HL-60 (cell line): Measurements from ENCODE around the gene HIGD2A.

Experiments
- DNase-seq, 2 experiments: peaks; one replicate each; pipeline ENCODE4 v3.0.0-alpha.2; 2010 to 2020; ENCODE audit warnings: low read depth in 1 of 2, low spot score in 1 of 2
- H3K27ac ChIP-seq: fragments of 250-450 bp; sonication (Bioruptor Pico); replicated peaks from 2 replicates; pipeline ENCODE4 v1.5.1; 2020; ENCODE audit warnings: mild to moderate bottlenecking, moderate library complexity
- H3K27me3 ChIP-seq: fragments of 250-450 bp; sonication (Bioruptor Pico); 2 replicates; pipeline ENCODE4 v1.5.1; 2021; ENCODE audit warnings: mild to moderate bottlenecking, moderate library complexity; ENCODE audit not compliant: insufficient read depth, poor library complexity, severe bottlenecking
- H3K4me3 ChIP-seq: replicated peaks from 2 replicates; pipeline ENCODE4 v1.5.1; 2011; ENCODE audit warnings: mild to moderate bottlenecking, control low read depth, low read length; ENCODE audit not compliant: insufficient read depth
- GABPA ChIP-seq: IDR thresholded peaks from 2 replicates; pipeline ENCODE4 v1.6.1; 2012; ENCODE audit warnings: low read depth
- POLR2AphosphoS5 ChIP-seq: IDR thresholded peaks from 2 replicates; pipeline ENCODE4 v1.6.1; 2012; ENCODE audit warnings: low read depth
- SPI1 ChIP-seq: IDR thresholded peaks from 2 replicates; pipeline ENCODE4 v1.6.1; 2012; ENCODE audit warnings: low read depth, mild to moderate bottlenecking, borderline replicate concordance
- TF ChIP-seq, protein P1 (sequence below): IDR thresholded peaks from 2 replicates; pipeline ENCODE4 v1.6.1; 2012; ENCODE audit warnings: low read depth; ENCODE audit not compliant: insufficient replicate concordance
- TF ChIP-seq, protein P2 (sequence below): IDR thresholded peaks from one replicate; pipeline ENCODE4 v1.5.1; 2011; ENCODE audit warnings: low read length, control low read depth, inconsistent platforms; ENCODE audit not compliant: insufficient read depth

The HIGD2A gene

DNA sequence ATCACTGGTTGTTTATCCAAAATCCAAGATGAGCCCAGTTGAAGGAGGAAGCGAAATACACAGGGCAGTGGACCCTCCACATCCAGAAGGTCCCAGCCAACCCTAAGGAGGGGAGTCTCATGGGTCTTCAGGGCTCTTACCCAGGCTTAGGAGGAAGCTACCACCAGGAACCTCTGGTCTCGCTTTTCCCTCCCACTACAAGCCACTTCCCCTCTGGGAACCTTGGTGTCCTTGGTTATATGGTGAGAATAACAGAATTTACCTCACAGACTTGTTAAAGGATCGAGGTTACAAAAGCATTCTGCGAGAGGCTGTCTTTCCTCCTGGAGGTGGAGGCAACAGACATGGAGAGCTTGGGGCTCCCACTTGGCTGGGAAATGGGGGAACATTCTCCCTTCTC, 3.4 kb downstream of the HIGD2A start:
- H3K27me3 ChIP-seq, result no peaks in the 10 kb centered on the region
- H3K4me3 ChIP-seq, result no peak overlapping the region
- peak overlapping the region; percentile 70 for H3K27ac ChIP-seq
- peak; percentile 68 to 86 for DNase-seq
- peak; percentile 98 for TF ChIP-seq SPI1
- no peak for TF ChIP-seq GABPA

DNA sequence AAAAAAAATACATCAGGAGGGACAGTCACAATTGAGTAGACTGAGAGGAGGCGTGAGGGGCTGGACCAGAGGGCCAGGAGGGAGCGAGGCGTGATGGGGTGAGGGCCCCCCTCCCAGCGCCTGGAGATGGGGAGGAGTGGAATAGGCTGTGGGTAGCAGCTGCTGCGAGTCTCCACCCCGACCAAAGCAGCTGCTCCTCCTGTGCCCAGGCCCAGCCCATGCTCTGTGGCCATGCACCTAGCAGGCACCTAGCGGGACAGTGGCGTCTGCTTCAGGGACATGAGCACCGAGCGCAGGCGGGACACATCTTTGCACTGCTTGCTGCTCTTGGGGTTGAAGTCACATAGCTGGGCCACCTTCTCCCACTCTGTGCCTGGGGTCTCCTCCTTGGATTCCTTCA, 4.0 kb downstream of the HIGD2A start:
- H3K27me3 ChIP-seq, result no peaks in the 10 kb centered on the region

DNA sequence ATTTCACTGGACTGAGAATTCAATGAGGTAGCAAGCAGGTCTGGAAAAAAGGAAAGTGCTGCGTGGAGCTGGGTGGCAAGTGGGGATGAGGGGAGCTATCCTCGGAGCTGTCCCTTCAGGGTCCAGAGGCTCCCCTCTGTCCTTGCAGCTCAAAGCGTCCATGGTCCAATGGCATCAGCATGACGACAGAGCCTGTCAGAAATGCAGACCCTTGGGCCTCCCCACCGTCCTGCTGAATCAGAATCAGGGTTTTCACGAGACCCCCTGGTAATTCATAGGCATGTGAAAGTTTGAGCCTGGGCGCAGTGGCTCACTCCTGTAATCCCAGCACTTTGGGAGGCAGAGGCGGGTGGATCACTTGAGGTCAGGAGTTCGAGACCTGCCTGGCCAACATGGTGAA, 5.5 kb downstream of the HIGD2A start:
- no peak for DNase-seq
- no peaks in the 10 kb centered on the region for H3K27me3 ChIP-seq
- H3K27ac ChIP-seq, result no peak overlapping the region
- TF ChIP-seq, protein P1, sequence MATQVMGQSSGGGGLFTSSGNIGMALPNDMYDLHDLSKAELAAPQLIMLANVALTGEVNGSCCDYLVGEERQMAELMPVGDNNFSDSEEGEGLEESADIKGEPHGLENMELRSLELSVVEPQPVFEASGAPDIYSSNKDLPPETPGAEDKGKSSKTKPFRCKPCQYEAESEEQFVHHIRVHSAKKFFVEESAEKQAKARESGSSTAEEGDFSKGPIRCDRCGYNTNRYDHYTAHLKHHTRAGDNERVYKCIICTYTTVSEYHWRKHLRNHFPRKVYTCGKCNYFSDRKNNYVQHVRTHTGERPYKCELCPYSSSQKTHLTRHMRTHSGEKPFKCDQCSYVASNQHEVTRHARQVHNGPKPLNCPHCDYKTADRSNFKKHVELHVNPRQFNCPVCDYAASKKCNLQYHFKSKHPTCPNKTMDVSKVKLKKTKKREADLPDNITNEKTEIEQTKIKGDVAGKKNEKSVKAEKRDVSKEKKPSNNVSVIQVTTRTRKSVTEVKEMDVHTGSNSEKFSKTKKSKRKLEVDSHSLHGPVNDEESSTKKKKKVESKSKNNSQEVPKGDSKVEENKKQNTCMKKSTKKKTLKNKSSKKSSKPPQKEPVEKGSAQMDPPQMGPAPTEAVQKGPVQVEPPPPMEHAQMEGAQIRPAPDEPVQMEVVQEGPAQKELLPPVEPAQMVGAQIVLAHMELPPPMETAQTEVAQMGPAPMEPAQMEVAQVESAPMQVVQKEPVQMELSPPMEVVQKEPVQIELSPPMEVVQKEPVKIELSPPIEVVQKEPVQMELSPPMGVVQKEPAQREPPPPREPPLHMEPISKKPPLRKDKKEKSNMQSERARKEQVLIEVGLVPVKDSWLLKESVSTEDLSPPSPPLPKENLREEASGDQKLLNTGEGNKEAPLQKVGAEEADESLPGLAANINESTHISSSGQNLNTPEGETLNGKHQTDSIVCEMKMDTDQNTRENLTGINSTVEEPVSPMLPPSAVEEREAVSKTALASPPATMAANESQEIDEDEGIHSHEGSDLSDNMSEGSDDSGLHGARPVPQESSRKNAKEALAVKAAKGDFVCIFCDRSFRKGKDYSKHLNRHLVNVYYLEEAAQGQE, result no peak
- TF ChIP-seq, protein P2, sequence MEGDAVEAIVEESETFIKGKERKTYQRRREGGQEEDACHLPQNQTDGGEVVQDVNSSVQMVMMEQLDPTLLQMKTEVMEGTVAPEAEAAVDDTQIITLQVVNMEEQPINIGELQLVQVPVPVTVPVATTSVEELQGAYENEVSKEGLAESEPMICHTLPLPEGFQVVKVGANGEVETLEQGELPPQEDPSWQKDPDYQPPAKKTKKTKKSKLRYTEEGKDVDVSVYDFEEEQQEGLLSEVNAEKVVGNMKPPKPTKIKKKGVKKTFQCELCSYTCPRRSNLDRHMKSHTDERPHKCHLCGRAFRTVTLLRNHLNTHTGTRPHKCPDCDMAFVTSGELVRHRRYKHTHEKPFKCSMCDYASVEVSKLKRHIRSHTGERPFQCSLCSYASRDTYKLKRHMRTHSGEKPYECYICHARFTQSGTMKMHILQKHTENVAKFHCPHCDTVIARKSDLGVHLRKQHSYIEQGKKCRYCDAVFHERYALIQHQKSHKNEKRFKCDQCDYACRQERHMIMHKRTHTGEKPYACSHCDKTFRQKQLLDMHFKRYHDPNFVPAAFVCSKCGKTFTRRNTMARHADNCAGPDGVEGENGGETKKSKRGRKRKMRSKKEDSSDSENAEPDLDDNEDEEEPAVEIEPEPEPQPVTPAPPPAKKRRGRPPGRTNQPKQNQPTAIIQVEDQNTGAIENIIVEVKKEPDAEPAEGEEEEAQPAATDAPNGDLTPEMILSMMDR, result no peak
- TF ChIP-seq SPI1 (no peak), GABPA (no peak), POLR2AphosphoS5 (no peak)
- no peak overlapping the region for H3K4me3 ChIP-seq

More for the DNA sequence above, 4.0 kb downstream of the HIGD2A start:
- no peak for DNase-seq
- Histone ChIP-seq H3K4me3 (no peak overlapping the region), H3K27ac (peak overlapping the region; percentile 70)
- TF ChIP-seq, protein P1, result no peak
- TF ChIP-seq SPI1, result no peak
- TF ChIP-seq, protein P2, result no peak
- TF ChIP-seq POLR2AphosphoS5, result no peak
- TF ChIP-seq GABPA, result no peak

DNA sequence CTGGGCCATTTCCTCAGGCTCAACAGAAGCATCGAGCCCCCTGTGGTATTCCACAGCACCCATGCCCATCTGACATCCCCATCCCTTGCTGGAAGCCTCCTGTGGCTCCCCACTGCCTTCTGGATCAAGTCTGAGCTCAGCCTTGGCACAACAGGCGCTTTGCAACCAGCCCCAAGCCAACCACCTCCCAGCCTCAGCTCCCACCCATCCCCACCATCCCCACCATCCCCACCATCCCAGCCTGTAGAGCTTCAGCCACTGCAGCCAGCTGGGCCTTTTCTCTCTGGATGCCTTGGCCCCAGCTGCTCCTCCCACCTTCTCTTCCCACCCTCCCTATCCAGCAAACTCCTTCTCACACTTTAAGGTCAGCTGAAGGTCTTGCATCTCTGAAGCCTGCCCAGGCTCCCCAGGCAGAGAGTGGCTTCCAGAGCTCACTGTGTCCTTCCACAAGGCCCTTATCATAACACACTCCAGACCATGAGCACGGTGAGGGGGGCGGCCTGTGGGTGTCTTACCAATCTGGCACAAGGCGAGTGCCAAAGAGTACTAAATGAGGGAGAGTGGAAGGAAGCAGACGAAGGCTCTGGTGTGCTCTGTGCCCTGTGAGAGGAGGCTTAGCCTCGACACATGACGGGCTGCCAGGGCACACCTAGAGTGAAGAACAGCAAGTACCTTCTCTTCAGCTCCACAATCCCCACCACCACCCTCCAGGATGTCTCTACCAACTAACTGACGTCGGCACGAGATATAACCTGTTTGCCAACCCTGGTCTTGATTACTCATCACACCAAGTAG, 6.5 kb downstream of the HIGD2A start:
- H3K27ac ChIP-seq, result no peak overlapping the region
- H3K4me3 ChIP-seq, result no peak overlapping the region
- H3K27me3 ChIP-seq, result no peaks in the 10 kb centered on the region
- no peak for DNase-seq
- TF ChIP-seq SPI1 (no peak), POLR2AphosphoS5 (no peak), GABPA (no peak)
- TF ChIP-seq, protein P1, result no peak
- TF ChIP-seq, protein P2, result no peak
